Lower lobe of right lung (tissue), 2 donors: ENCODE data around the gene C5. TPM values are rescaled to one million over a fixed set of nuclear protein-coding genes. Genes with fewer than 3 reads are reported as not detected.
A peak's percentile ranks its signal among the peaks of the same experiment; 100 is the strongest.

Experiments used
- ATAC-seq, 2 donors: fragments of 200-7000 bp; cut with Tn5 transposase; one replicate each; pipeline ENCODE4 v1.9.1; 2020 to 2022; ENCODE audit warnings: mild to moderate bottlenecking in 2 of 2, moderate library complexity in 2 of 2
- DNase-seq: peaks from one replicate; pipeline ENCODE4 v3.0.0-alpha.2; 2020
- H3K27ac ChIP-seq: fragments of 200-600 bp; one replicate; pipeline ENCODE4 v1.8.0; 2022
- H3K27me3 ChIP-seq: fragments of 200-600 bp; one replicate; pipeline ENCODE4 v1.8.0; 2022; ENCODE audit warnings: low read depth
- H3K36me3 ChIP-seq: fragments of 200-600 bp; one replicate; pipeline ENCODE4 v1.8.0; 2022; ENCODE audit warnings: mild to moderate bottlenecking
- H3K4me1 ChIP-seq: fragments of 200-600 bp; one replicate; pipeline ENCODE4 v1.8.0; 2022
- H3K4me3 ChIP-seq: fragments of 200-600 bp; one replicate; pipeline ENCODE4 v1.8.0; 2022; ENCODE audit warnings: mild to moderate bottlenecking
- H3K9me3 ChIP-seq: fragments of 200-600 bp; one replicate; pipeline ENCODE4 v1.8.0; 2022
- intact Hi-C: fragments of 100-400 bp; cut with DNase I; formaldehyde crosslinking; loops from one replicate; pipeline ENCODE4 v1.11.0; 2022
- total RNA-seq: library from RNA; stranded (reverse); fragmentation: NEBNext Ultra II Directional; extraction: Animal tissue kit (Norgen Biotek cat#: 25700); gene quantifications from one replicate; pipeline ENCODE4 v1.2.1, GENCODE V29; 2021
- TF ChIP-seq, protein P1 (sequence below): fragments of 200-600 bp; IDR thresholded peaks from one replicate; pipeline ENCODE4 v1.8.0; 2022; ENCODE audit warnings: antibody characterized with exemption, mild to moderate bottlenecking
- donor health status: DM: no; HTN: yes; CAD: no; lungs with severe emphysema.

The C5 gene
- total RNA-seq, 1 donor from 2014 or later: 22.1 TPM

DNA sequence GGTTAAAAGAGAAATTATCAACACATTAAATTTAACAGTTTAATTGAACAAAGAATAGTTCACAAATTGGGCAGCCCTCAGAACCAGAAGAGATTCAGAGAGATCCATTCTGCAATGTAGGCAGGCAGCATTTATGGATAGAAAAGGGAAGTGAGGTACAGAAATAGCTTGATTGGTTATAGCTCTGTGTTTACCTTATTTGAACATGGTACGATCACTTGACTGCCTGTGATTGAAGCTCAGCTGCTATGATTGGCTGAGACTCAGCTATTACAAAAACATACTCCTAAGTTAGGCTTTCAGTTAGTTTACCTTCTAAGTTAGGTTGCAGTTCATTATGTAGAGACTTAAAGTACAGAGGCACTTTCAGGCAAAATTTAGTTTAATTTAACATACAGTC is 32.0 kb upstream of the C5 start:
- ATAC-seq: no peak
- no peak for DNase-seq
- no peak overlapping the region for H3K27ac ChIP-seq
- no peaks in the 10 kb centered on the region for H3K27me3 ChIP-seq
- no peaks in the 10 kb centered on the region for H3K9me3 ChIP-seq
- TF ChIP-seq, protein P1, sequence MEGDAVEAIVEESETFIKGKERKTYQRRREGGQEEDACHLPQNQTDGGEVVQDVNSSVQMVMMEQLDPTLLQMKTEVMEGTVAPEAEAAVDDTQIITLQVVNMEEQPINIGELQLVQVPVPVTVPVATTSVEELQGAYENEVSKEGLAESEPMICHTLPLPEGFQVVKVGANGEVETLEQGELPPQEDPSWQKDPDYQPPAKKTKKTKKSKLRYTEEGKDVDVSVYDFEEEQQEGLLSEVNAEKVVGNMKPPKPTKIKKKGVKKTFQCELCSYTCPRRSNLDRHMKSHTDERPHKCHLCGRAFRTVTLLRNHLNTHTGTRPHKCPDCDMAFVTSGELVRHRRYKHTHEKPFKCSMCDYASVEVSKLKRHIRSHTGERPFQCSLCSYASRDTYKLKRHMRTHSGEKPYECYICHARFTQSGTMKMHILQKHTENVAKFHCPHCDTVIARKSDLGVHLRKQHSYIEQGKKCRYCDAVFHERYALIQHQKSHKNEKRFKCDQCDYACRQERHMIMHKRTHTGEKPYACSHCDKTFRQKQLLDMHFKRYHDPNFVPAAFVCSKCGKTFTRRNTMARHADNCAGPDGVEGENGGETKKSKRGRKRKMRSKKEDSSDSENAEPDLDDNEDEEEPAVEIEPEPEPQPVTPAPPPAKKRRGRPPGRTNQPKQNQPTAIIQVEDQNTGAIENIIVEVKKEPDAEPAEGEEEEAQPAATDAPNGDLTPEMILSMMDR: no peak
- H3K36me3 ChIP-seq: peaks cover 46% of the 10 kb centered on the region
- intact Hi-C loops: no loop called here
- no peaks in the 10 kb centered on the region for H3K4me1 ChIP-seq
- no peak overlapping the region for H3K4me3 ChIP-seq

DNA sequence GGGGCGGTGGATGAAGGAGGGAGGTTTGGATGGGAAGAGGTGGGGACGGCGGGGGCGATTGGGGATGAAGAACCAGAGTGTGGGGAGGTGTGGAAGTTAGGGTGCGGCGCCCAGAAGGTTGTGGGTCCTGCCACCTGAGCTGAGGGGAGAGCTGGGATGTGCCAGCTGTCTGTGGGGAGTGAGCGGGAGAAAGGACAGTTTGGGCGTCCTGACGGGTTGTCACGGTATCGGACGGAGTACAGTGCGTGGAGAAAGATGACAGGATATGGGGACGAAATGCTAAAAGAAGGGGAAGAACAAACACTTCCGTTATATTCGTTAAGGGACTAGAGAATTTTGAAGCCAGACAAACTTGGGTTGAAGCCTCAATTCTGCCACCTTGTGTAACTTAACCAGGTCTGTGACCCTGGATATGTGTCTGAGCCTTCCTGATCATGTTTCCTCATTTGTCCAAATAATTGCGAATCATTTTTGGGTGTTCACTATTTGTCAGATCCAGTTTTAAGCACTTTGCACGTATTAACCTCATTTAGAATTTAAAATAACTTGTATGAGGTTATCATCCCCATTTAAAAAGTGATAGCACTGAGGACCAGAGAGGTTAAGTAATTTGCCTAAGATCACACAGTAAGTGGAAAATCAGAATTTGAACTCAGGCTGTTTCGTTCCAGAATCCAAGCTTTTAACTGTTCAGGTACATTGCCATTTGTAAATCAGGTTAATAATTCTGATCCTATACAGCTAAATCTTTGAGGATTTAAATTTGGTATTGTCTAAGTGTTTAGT is 25.4 kb upstream of the C5 start:
- ATAC-seq (no peak), DNase-seq (no peak)
- H3K36me3 ChIP-seq: peaks cover 5% of the 10 kb centered on the region
- peaks cover 21% of the 10 kb centered on the region for H3K4me1 ChIP-seq
- peak overlapping the region; percentile 94 for H3K27ac ChIP-seq
- H3K9me3 ChIP-seq: no peaks in the 10 kb centered on the region
- intact Hi-C loops: no loop called here
- H3K27me3 ChIP-seq: no peaks in the 10 kb centered on the region
- TF ChIP-seq, protein P1: no peak
- H3K4me3 ChIP-seq: peak overlapping the region; percentile 91

DNA sequence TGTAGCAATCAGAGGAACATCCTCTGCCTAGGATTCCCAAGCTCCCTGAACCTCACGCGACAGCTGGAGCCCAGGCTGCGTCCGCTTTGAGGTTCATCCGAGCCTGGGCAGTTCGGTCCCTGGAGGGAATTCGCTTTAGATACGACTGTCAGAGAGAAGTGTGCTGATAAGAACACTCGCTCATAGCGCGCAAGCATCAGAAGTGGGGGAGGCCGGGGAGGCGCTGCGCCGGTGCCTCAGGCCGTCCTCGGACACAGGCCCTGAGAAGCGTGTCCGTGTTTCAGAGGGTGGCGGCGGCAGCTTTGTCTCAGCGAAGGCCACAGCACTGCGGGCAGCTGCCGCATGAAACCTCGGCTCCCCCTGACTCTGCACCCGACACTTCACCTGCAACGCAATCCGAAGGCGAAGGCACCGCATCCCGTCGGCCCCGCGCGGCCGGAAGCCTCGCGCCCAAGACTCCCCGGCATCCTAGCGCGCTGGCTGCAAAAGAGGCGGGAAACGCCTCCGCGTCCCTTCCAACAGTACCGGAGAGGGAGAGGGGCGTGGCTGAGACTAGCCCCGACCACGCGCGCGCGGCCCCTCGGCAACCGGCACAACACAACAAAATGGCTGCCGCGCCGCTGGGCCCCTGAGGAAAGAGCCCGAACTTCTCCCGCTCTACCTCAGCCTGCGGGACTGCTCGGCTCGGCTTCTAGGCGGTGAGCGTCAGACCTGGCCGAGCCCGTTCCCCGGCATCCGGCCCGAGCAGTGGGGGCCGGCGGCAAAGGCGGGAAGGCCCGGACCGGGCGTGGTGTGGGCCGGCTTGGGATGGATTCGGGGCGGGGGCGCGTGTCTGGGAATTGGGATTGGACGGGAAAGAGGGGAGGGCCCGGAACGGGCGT is 24.5 kb upstream of the C5 start, which contains the start of gene CNTRL:
Gene CNTRL (plus strand): TSS at position 586 of the 881 bp plus-strand sequence. CDS start 13,372 bp downstream, outside the sequence.
- no peaks in the 10 kb centered on the region for H3K27me3 ChIP-seq
- intact Hi-C loops: no loop called here

DNA sequence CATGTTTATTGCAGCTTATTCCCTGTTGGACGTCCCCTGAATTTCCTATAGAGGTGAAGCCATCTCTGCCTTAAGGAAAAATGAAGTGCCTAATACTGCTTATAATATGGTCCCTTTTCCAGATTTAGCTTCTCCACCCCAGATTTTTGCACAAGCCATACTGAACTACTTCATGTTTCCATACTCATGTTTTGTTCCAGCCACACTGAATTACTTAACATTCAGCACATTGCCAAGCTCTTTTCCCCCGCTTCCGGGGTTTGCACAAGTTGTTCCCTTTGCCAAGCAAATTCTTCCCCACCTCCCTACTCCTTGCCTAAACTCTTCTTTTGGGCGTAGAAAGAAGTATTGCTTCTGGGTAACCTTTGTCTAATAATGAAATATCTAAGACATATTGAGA is 23.0 kb upstream of the C5 start:
- intact Hi-C loops: no loop called here
- H3K4me1 ChIP-seq: peaks cover 21% of the 10 kb centered on the region
- H3K4me3 ChIP-seq: peak overlapping the region; percentile 91
- TF ChIP-seq, protein P1: no peak
- H3K9me3 ChIP-seq: no peaks in the 10 kb centered on the region
- ATAC-seq: peak; percentile 22 to 50
- H3K36me3 ChIP-seq: no peaks in the 10 kb centered on the region
- H3K27ac ChIP-seq: peak overlapping the region; percentile 94
- peak; percentile 57 for DNase-seq
- no peaks in the 10 kb centered on the region for H3K27me3 ChIP-seq

More for the DNA sequence above, 24.5 kb upstream of the C5 start, which contains the start of gene CNTRL:
- Histone ChIP-seq H3K4me1 (peaks cover 21% of the 10 kb centered on the region), H3K4me3 (peak within 1 kb of the TSS; percentile 91), H3K27ac (peak within 1 kb of the TSS; percentile 94), H3K36me3 (no peaks in the 10 kb centered on the region), H3K9me3 (no peaks in the 10 kb centered on the region)
- DNase-seq: peak; percentile 94
- ATAC-seq: peak; percentile 95 to 96
- TF ChIP-seq, protein P1: no peak

DNA sequence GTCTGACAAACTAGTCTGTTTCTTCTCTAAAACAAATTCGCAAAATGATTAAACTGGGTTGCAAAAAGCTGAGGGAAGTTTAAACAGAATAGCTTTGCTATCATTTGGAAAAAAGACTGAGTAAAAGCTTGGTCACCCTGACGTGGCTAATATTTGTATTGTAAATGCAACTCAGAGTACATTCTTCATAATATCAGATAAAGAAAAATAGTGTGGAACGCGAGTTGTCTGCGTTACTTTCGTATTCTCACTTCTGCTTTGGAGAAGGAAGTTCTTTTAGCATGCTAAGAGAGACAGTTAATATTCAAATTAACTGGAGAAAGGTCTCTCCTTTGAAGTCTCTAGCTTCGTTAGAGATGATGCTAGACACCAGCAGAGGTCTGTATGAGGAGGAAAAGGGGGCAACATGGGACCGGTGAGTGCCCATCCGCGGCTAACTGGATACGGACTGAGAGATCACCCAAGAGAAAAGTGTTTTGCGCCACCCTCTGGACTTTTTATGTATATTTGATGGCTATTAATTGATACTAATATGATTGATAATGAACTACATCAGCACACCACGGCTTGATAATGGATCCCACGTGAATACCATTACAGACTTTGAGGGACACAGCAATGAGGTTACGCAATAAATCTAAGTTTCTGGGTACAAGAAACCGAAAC is 21.8 kb upstream of the C5 start:
- TF ChIP-seq, protein P1: peak; percentile 34
- ATAC-seq (peak in 1 of 2 donors; percentile 11), DNase-seq (no peak)
- no peaks in the 10 kb centered on the region for H3K36me3 ChIP-seq
- H3K27ac ChIP-seq: peak overlapping the region; percentile 94
- H3K4me3 ChIP-seq: peak overlapping the region; percentile 91
- H3K4me1 ChIP-seq: peaks cover 21% of the 10 kb centered on the region
- no peaks in the 10 kb centered on the region for H3K27me3 ChIP-seq
- intact Hi-C loops: no loop called here
- no peaks in the 10 kb centered on the region for H3K9me3 ChIP-seq
